IMR-90 (cell line): ENCODE measurements around the gene HOATZ. TPM values are rescaled to one million over a fixed set of nuclear protein-coding genes. Genes with fewer than 3 reads are reported as not detected.

ENCODE experiments used
- ATAC-seq: fragments of 200-7000 bp; cut with Tn5 transposase; 2 replicates; pipeline ENCODE4 v1.9.1; 2020; ENCODE audit warnings: low read depth, mild to moderate bottlenecking, moderate library complexity
- BruUV-seq: library from RNA; stranded (reverse); fragments of 400-500 nt; replicated peaks from 2 replicates; lab custom pipeline; 2021; lab: Mats Ljungman, UMichigan
- CTCF ChIA-PET: fragments of 300-600 bp; formaldehyde crosslinking; extraction: SDS; loops from one replicate; lab custom pipeline; 2021; ENCODE audit warnings: antibody characterized with exemption; lab: Yijun Ruan, JAX
- POLR2A ChIA-PET: fragments of 300-600 bp; sonication (Branson Sonifier 250); formaldehyde crosslinking; loops from one replicate; lab custom pipeline; 2022; ENCODE audit warnings: antibody characterized with exemption; ENCODE audit not compliant: unreplicated experiment; lab: Charles Lee
- DNase-seq: peaks from one replicate; pipeline ENCODE4 v3.0.0; 2013
- H2AFZ ChIP-seq: replicated peaks from 2 replicates; pipeline ENCODE3; 2013; ENCODE audit warnings: low read length, mild to moderate bottlenecking; ENCODE audit not compliant: poor library complexity
- H2AK5ac ChIP-seq: 2 replicates; pipeline ENCODE4 v1.6.1; 2013; ENCODE audit warnings: low read depth, low read length, inconsistent platforms
- H2AK9ac ChIP-seq: replicated peaks from 2 replicates; pipeline ENCODE3; 2013; ENCODE audit warnings: mild to moderate bottlenecking, low read depth, low read length, moderate library complexity; ENCODE audit not compliant: poor library complexity
- H2BK120ac ChIP-seq: 2 replicates; pipeline ENCODE4 v1.6.1; 2013; ENCODE audit warnings: low read depth, low read length, inconsistent platforms
- H2BK15ac ChIP-seq: 3 replicates; pipeline ENCODE4 v1.6.1; 2013; ENCODE audit warnings: low read depth, low read length, inconsistent platforms
- H2BK20ac ChIP-seq: 2 replicates; pipeline ENCODE4 v1.6.1; 2013; ENCODE audit warnings: low read depth, mild to moderate bottlenecking, inconsistent platforms, low read length, moderate library complexity
- H2BK5ac ChIP-seq: 2 replicates; pipeline ENCODE4 v1.6.1; 2013; ENCODE audit warnings: mild to moderate bottlenecking, low read depth, low read length, inconsistent platforms; ENCODE audit not compliant: poor library complexity, severe bottlenecking
- H3K14ac ChIP-seq: replicated peaks from 2 replicates; pipeline ENCODE4 v1.6.1; 2013; ENCODE audit warnings: low read depth, low read length, inconsistent platforms
- H3K18ac ChIP-seq: 2 replicates; pipeline ENCODE4 v1.6.1; 2013; ENCODE audit warnings: low read depth, low read length, control low read depth
- H3K23ac ChIP-seq: 2 replicates; pipeline ENCODE4 v1.6.1; 2013; ENCODE audit warnings: low read depth, low read length, inconsistent platforms
- H3K27ac ChIP-seq: 2 replicates; pipeline ENCODE4 v1.5.1; 2013; ENCODE audit warnings: mild to moderate bottlenecking, control low read depth, low read length; ENCODE audit not compliant: insufficient read depth
- H3K27me3 ChIP-seq: 2 replicates; pipeline ENCODE4 v1.6.1; 2013; ENCODE audit warnings: low read length; ENCODE audit not compliant: control insufficient read depth, insufficient read depth
- H3K36me3 ChIP-seq: 2 replicates; pipeline ENCODE4 v1.6.1; 2013; ENCODE audit warnings: low read length, mixed read lengths; ENCODE audit not compliant: control insufficient read depth, insufficient read depth
- H3K4ac ChIP-seq: 2 replicates; pipeline ENCODE4 v1.6.1; 2013; ENCODE audit warnings: low read depth, low read length, inconsistent platforms
- H3K4me1 ChIP-seq: 2 replicates; pipeline ENCODE4 v1.6.1; 2013; ENCODE audit warnings: low read length, mixed read lengths; ENCODE audit not compliant: control insufficient read depth, insufficient read depth
- H3K4me2 ChIP-seq: 2 replicates; pipeline ENCODE4 v1.6.1; 2013; ENCODE audit warnings: low read depth, mild to moderate bottlenecking, control low read depth, low read length, moderate library complexity
- H3K4me3 ChIP-seq: 2 replicates; pipeline ENCODE4 v1.5.1; 2013; ENCODE audit warnings: low read depth, mild to moderate bottlenecking, control low read depth, low read length, moderate library complexity; ENCODE audit not compliant: insufficient read depth
- H3K56ac ChIP-seq: 2 replicates; pipeline ENCODE4 v1.6.1; 2013; ENCODE audit warnings: low read length, inconsistent platforms; ENCODE audit not compliant: insufficient read depth; ENCODE audit errors: extremely low read depth
- H3K79me1 ChIP-seq, 2 experiments: 2 replicates each; pipeline ENCODE4 v1.6.1; 2013; ENCODE audit warnings: low read length in 2 of 2, inconsistent platforms in 1 of 2, low read depth in 1 of 2
- H3K9ac ChIP-seq: 2 replicates; pipeline ENCODE4 v1.6.1; 2013; ENCODE audit warnings: low read depth, low read length, control low read depth
- H3K9me1 ChIP-seq: 2 replicates; pipeline ENCODE4 v1.6.1; 2013; ENCODE audit warnings: low read length, inconsistent platforms; ENCODE audit not compliant: insufficient read depth
- H3K9me3 ChIP-seq: 2 replicates; pipeline ENCODE4 v1.6.1; 2013; ENCODE audit warnings: low read length; ENCODE audit not compliant: control insufficient read depth, insufficient read depth
- H4K20me1 ChIP-seq: 2 replicates; pipeline ENCODE4 v1.6.1; 2013; ENCODE audit warnings: low read length, inconsistent platforms; ENCODE audit not compliant: insufficient read depth
- H4K5ac ChIP-seq: 2 replicates; pipeline ENCODE4 v1.6.1; 2013; ENCODE audit warnings: mild to moderate bottlenecking, low read depth, low read length, control low read depth
- H4K8ac ChIP-seq, 2 experiments: 2 replicates each; pipeline ENCODE4 v1.6.1; 2013; ENCODE audit warnings: low read depth in 2 of 2, low read length in 2 of 2, control low read depth in 1 of 2, inconsistent platforms in 1 of 2
- H4K91ac ChIP-seq: 2 replicates; pipeline ENCODE4 v1.6.1; 2013; ENCODE audit warnings: low read depth, low read length, inconsistent platforms; ENCODE audit not compliant: insufficient read depth
- BHLHE40 ChIP-seq: fragments of 150-350 bp; IDR thresholded peaks from 2 replicates; pipeline ENCODE4 v1.6.1; 2016; ENCODE audit warnings: mild to moderate bottlenecking, low read depth, low read length
- CEBPB ChIP-seq: IDR thresholded peaks from 2 replicates; pipeline ENCODE4 v1.6.1; 2012; ENCODE audit warnings: low read depth, low read length, improper control_type of control experiment
- CHD1 ChIP-seq: IDR thresholded peaks from 2 replicates; pipeline ENCODE4 v1.6.1; 2012; ENCODE audit warnings: low read depth, low read length, improper control_type of control experiment
- CTCF ChIP-seq: conservative IDR thresholded peaks from 2 replicates; pipeline ENCODE4 v1.5.1; 2012; ENCODE audit warnings: mild to moderate bottlenecking, low read depth, low read length, improper control_type of control experiment
- ELK1 ChIP-seq: fragments of 150-350 bp; IDR thresholded peaks from 2 replicates; pipeline ENCODE4 v1.6.1; 2016; ENCODE audit warnings: low read depth, mild to moderate bottlenecking, low read length, moderate library complexity, borderline replicate concordance
- FOS ChIP-seq: fragments of 150-350 bp; IDR thresholded peaks from 2 replicates; pipeline ENCODE4 v1.6.1; 2016; ENCODE audit warnings: low read depth, low read length
- MAZ ChIP-seq: IDR thresholded peaks from 2 replicates; pipeline ENCODE4 v1.6.1; 2012; ENCODE audit warnings: low read depth, mild to moderate bottlenecking, low read length, improper control_type of control experiment, moderate library complexity, borderline replicate concordance
- MXI1 ChIP-seq: IDR thresholded peaks from 2 replicates; pipeline ENCODE4 v1.6.1; 2012; ENCODE audit warnings: low read depth, mild to moderate bottlenecking, low read length, moderate library complexity, borderline replicate concordance
- NFE2L2 ChIP-seq: fragments of 150-350 bp; IDR thresholded peaks from 2 replicates; pipeline ENCODE4 v1.6.1; 2016; ENCODE audit warnings: low read depth, mild to moderate bottlenecking, low read length
- POLR2A ChIP-seq: IDR thresholded peaks from 2 replicates; pipeline ENCODE4 v1.6.1; 2012; ENCODE audit warnings: mild to moderate bottlenecking, low read depth, low read length
- RCOR1 ChIP-seq: IDR thresholded peaks from 2 replicates; pipeline ENCODE4 v1.6.1; 2012; ENCODE audit warnings: mild to moderate bottlenecking, low read length, improper control_type of control experiment; ENCODE audit not compliant: insufficient replicate concordance
- RFX5 ChIP-seq: IDR thresholded peaks from 2 replicates; pipeline ENCODE4 v1.8.0; 2012; ENCODE audit warnings: low read depth, mild to moderate bottlenecking, low read length, moderate library complexity
- SMC3 ChIP-seq: fragments of 150-350 bp; IDR thresholded peaks from 2 replicates; pipeline ENCODE4 v1.6.1; 2016; ENCODE audit warnings: low read depth, mild to moderate bottlenecking, antibody characterized with exemption, low read length, moderate library complexity
- USF2 ChIP-seq: fragments of 150-350 bp; IDR thresholded peaks from 2 replicates; pipeline ENCODE4 v1.6.1; 2017; ENCODE audit warnings: mild to moderate bottlenecking, antibody characterized with exemption, low read length, low read depth
- WGBS, 2 experiments: methylation state at CpG; one replicate each; pipeline versions ENCODE4 v1.1.5 to v1.1.7; 2013; ENCODE audit warnings: missing lambda C conversion rate in 2 of 2; ENCODE audit not compliant: insufficient read length in 1 of 2; ENCODE audit errors: extremely low coverage in 2 of 2; 5-methylcytosine and 5-hydroxymethylcytosine counted together
- dilution Hi-C: fragments of 300-500 bp; cut with HindIII; formaldehyde crosslinking; loops from one replicate; pipeline ENCODE4 v1.14.3; 2018; ENCODE audit warnings: low sequenced_read_pairs; ENCODE audit not compliant: unreplicated experiment
- in situ Hi-C: fragments of 300-500 bp; cut with MboI; formaldehyde crosslinking; loops from 3 replicates; pipeline ENCODE4 v1.14.3; 2019; ENCODE audit warnings: low sequenced_read_pairs, inconsistent platforms, mixed read lengths
- intact Hi-C: fragments of 100-400 bp; cut with micrococcal nuclease; formaldehyde crosslinking; loops from 2 replicates; pipeline ENCODE4 v1.10.0; 2022
- polyA plus RNA-seq, 3 experiments: library from polyadenylated mRNA; depleted of rRNA; stranded (reverse); fragments of >200 nt; gene quantifications; 2 replicates each; pipeline ENCODE4 v1.2.3, GENCODE V29; 2012; ENCODE audit warnings: low replicate concordance in 1 of 3
- total RNA-seq: library from RNA; depleted of rRNA; stranded (reverse); fragments of >200 nt; gene quantifications from 2 replicates; pipeline ENCODE4 v1.2.3, GENCODE V29; 2012

The HOATZ gene
- total and polyA plus RNA-seq, 2 of the 4 experiments (the other 2 are of a cell fraction), result not detected

GRCh38 chr11:111528557-111528956 is 14.0 kb downstream of the HOATZ start:
- Histone ChIP-seq H2AK5ac (no peak overlapping the region), H3K36me3 (no peaks in the 10 kb centered on the region), H4K20me1 (no peaks in the 10 kb centered on the region), H3K79me1 (no peaks in the 10 kb centered on the region), H2BK20ac (0 out of 2 replicates have a peak overlapping the region, but pooled peaks have one; percentile 7), H3K27me3 (no peaks in the 10 kb centered on the region), H3K4me1 (peaks cover 3% of the 10 kb centered on the region; the same call in 1 of the 2 replicates), H3K4me2 (no peak overlapping the region), H4K91ac (no peak overlapping the region), H3K4ac (no peak overlapping the region; the same call in 1 of the 2 replicates), H3K23ac (no peak overlapping the region), H4K5ac (no peak overlapping the region), H4K8ac (peak overlapping the region in 1 of 2 experiments; percentile 3; a peak in 1 of 4 replicates), H2BK15ac (peak overlapping the region; percentile 61), H3K14ac (0 out of 2 replicates have a peak overlapping the region, but pooled peaks have one; percentile 38), H2BK5ac (peak overlapping the region; percentile 63), H3K18ac (no peak overlapping the region; the same call in 1 of the 2 replicates), H2BK120ac (peak overlapping the region; percentile 51; the same call in 1 of the 2 replicates), H3K9ac (no peak overlapping the region), H2AK9ac (no peak overlapping the region), H2AFZ (no peak overlapping the region), H3K9me3 (no peaks in the 10 kb centered on the region), H3K56ac (no peak overlapping the region), H3K9me1 (peaks cover 12% of the 10 kb centered on the region), H3K27ac (no peak overlapping the region), H3K4me3 (no peak overlapping the region)
- dilution Hi-C loops (no loop called here), intact Hi-C loops (no loop called here), in situ Hi-C loops (no loop called here)
- ChIA-PET CTCF (no interaction called here), POLR2A (no interaction called here)
- BruUV-seq, result no TSS peak
- DNase-seq, result peak; percentile 24
- ATAC-seq, result no peak
- TF ChIP-seq ELK1 (no peak), BHLHE40 (no peak), CEBPB (no peak), POLR2A (no peak), MAZ (no peak), MXI1 (no peak), CHD1 (no peak), CTCF (no peak), USF2 (no peak), RCOR1 (no peak), SMC3 (no peak), NFE2L2 (no peak), RFX5 (no peak), FOS (no peak)
- WGBS, 2 experiments, result no CpG with 5 or more reads among the region's 1 CpG
